B cell (primary cell): ENCODE data around the gene KCNIP2. TPM values are rescaled to one million over a fixed set of nuclear protein-coding genes. Genes with fewer than 3 reads are reported as not detected.

Source experiments
- ATAC-seq: fragments of 200-7000 bp; cut with Tn5 transposase; one replicate; pipeline ENCODE4 v1.10.0; 2021; ENCODE audit warnings: low read depth, mild to moderate bottlenecking, moderate number of reproducible peaks, moderate library complexity
- CTCF ChIA-PET: fragments of 350-600 bp; sonication (Branson Sonifier 250); formaldehyde crosslinking; loops from one replicate; lab custom pipeline; 2021; ENCODE audit warnings: antibody characterized with exemption, inconsistent platforms; lab: Charles Lee
- POLR2A ChIA-PET: fragments of 350-600 bp; sonication (Branson Sonifier 250); formaldehyde crosslinking; loops from one replicate; lab custom pipeline; 2021; ENCODE audit warnings: antibody characterized with exemption; lab: Charles Lee
- DNase-seq: peaks from one replicate; pipeline ENCODE4 v3.0.0; 2013
- H2AFZ ChIP-seq: 2 replicates; pipeline ENCODE4 v1.6.1; 2012; ENCODE audit warnings: mild to moderate bottlenecking, low read depth, low read length; ENCODE audit not compliant: insufficient read depth, poor library complexity, severe bottlenecking
- H3K27ac ChIP-seq, 2 donors: 1 replicate in 1 of 2; 2 replicates in 1 of 2; pipeline ENCODE4 v1.5.1; 2012 to 2013; ENCODE audit warnings: low read length in 2 of 2, mild to moderate bottlenecking in 2 of 2, moderate library complexity in 1 of 2
- H3K27me3 ChIP-seq, 4 experiments: fragments of 200-600 bp in 1 of 4; sonication (generic) in 1 of 4; replicated peaks in 1 of 4; 1 replicate in 2 of 4; 2 replicates in 2 of 4; pipeline versions ENCODE4 v1.6.1 to v1.7.0; 2013 to 2016; ENCODE audit warnings: low read length in 3 of 4, mild to moderate bottlenecking in 2 of 4, mixed read lengths in 1 of 4, moderate library complexity in 1 of 4; ENCODE audit not compliant: insufficient read depth in 4 of 4, control insufficient read depth in 3 of 4; ENCODE audit errors: control extremely low read depth in 1 of 4
- H3K36me3 ChIP-seq, 2 experiments: replicated peaks in 1 of 2; 1 replicate in 1 of 2; 2 replicates in 1 of 2; pipeline versions ENCODE4 v1.6.1 to v1.7.1; 2013; ENCODE audit warnings: low read length in 1 of 2; ENCODE audit not compliant: insufficient read depth in 2 of 2, control insufficient read depth in 1 of 2; ENCODE audit errors: control extremely low read depth in 1 of 2, extremely low read depth in 1 of 2
- H3K4me1 ChIP-seq, 2 donors: fragments of 200-600 bp in 1 of 2; sonication (generic) in 1 of 2; 1 replicate in 1 of 2; 2 replicates in 1 of 2; pipeline versions ENCODE4 v1.5.1 to v1.6.1; 2013 to 2017; ENCODE audit warnings: low read length in 2 of 2; ENCODE audit not compliant: control insufficient read depth in 2 of 2, insufficient read depth in 2 of 2
- H3K4me2 ChIP-seq: replicated peaks from 2 replicates; pipeline ENCODE3; 2012; ENCODE audit warnings: mild to moderate bottlenecking, low read depth, low read length; ENCODE audit not compliant: poor library complexity, severe bottlenecking
- H3K4me3 ChIP-seq, 5 experiments: fragments of 200-600 bp in 1 of 5; sonication (generic) in 1 of 5; 1 replicate in 3 of 5; 2 replicates in 2 of 5; pipeline versions ENCODE4 v1.5.1 to v1.7.0; 2011 to 2016; ENCODE audit warnings: low read length in 4 of 5, mild to moderate bottlenecking in 4 of 5, low read depth in 2 of 5, control low read depth in 1 of 5, moderate library complexity in 1 of 5; ENCODE audit not compliant: insufficient read depth in 1 of 5; ENCODE audit errors: control extremely low read depth in 1 of 5, extremely low read depth in 1 of 5
- H3K79me2 ChIP-seq: fragments of 200-600 bp; sonication (generic); one replicate; pipeline ENCODE4 v1.6.0; 2016; ENCODE audit warnings: low read length; ENCODE audit not compliant: control insufficient read depth, insufficient read depth
- H3K9ac ChIP-seq: fragments of 200-600 bp; sonication (generic); 2 replicates; pipeline ENCODE4 v1.6.1; 2017; ENCODE audit warnings: mild to moderate bottlenecking, low read length, moderate library complexity
- H3K9me3 ChIP-seq, 3 donors: one replicate each; pipeline versions ENCODE4 v1.6.1 to v1.7.1; 2013; ENCODE audit warnings: low read length in 2 of 3; ENCODE audit not compliant: control insufficient read depth in 2 of 3, insufficient read depth in 1 of 3; ENCODE audit errors: control extremely low read depth in 1 of 3
- H4K20me1 ChIP-seq: 2 replicates; pipeline ENCODE4 v1.6.0; 2012; ENCODE audit warnings: mild to moderate bottlenecking, low read length; ENCODE audit not compliant: insufficient read depth, control insufficient read depth, poor library complexity, severe bottlenecking
- H3K27ac Mint-ChIP-seq: one replicate; pipeline ENCODE4 v1.8.0; 2021; ENCODE audit warnings: mixed read lengths
- H3K27me3 Mint-ChIP-seq: one replicate; pipeline ENCODE4 v1.8.0; 2021; ENCODE audit warnings: mixed read lengths
- H3K4me1 Mint-ChIP-seq: one replicate; pipeline ENCODE4 v1.8.0; 2021; ENCODE audit warnings: mixed read lengths
- H3K4me3 Mint-ChIP-seq: one replicate; pipeline ENCODE4 v1.8.0; 2021; ENCODE audit warnings: mixed read lengths
- H3K9me3 Mint-ChIP-seq: one replicate; pipeline ENCODE4 v1.8.0; 2022; ENCODE audit warnings: mixed read lengths; ENCODE audit not compliant: insufficient read depth
- CTCF ChIP-seq: fragments of 200-600 bp; IDR thresholded peaks from one replicate; pipeline ENCODE4 v1.8.0; 2022; ENCODE audit warnings: antibody characterized with exemption, mild to moderate bottlenecking
- EZH2 ChIP-seq: IDR thresholded peaks from 2 replicates; pipeline ENCODE4 v1.6.1; 2012; ENCODE audit warnings: borderline replicate concordance, low read depth, mild to moderate bottlenecking, moderate library complexity, low read length; ENCODE audit not compliant: insufficient read depth, poor library complexity, severe bottlenecking
- WGBS: methylation state at CpG from one replicate; pipeline ENCODE4 v1.1.5; 2013; ENCODE audit warnings: missing lambda C conversion rate; ENCODE audit not compliant: insufficient coverage; 5-methylcytosine and 5-hydroxymethylcytosine counted together
- intact Hi-C: fragments of 100-400 bp; cut with micrococcal nuclease; formaldehyde crosslinking; loops from one replicate; pipeline ENCODE4 v1.10.0; 2022
- polyA plus RNA-seq: library from polyadenylated mRNA; depleted of rRNA; stranded (reverse); fragments of >200 nt; gene quantifications from 2 replicates; pipeline ENCODE4 v1.2.3, GENCODE V29; 2012
- total RNA-seq, 2 donors: library from RNA; stranded (reverse); fragments of 120-200 nt in 1 of 2; gene quantifications; 1 replicate in 1 of 2; 2 replicates in 1 of 2; pipeline versions ENCODE4 v1.2.3 to v1.2.4, GENCODE V29; 2013 to 2022

KCNIP2 gene
- total and polyA plus RNA-seq, 2 donors (not counting 1 experiment from before 2014, with no cell fraction given) = 3.5 to 34.7 TPM

DNA sequence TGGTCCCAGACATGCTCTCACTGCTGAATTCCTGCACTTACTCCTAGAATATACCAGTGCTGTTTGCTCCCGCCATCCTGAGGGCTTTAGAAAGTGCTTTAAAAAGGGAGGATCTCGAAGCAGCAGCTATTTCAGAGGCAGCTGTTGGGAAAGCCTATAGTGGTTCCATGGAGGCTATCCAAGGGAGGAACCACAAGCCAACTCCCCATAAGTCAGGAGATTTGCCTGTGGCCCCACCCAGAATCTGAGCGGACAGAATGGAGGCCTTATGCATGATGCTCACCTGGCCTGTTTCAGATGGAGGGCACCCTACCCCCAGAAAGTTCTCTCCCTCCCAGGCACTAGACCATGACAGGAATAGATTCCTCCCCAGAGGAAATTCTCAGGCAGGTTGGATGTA is 2.3 kb upstream of the KCNIP2 start:
- no peaks in the 10 kb centered on the region for H3K27me3 Mint-ChIP-seq
- ChIA-PET CTCF (interaction anchor here (0.7 to 15.2 kb wide), 4 partner anchors 10 to 227 kb away, joined by 3 to 581 read pairs (median 6); no protein-coding TSS in a partner anchor), POLR2A (no interaction called here)
- Histone ChIP-seq H3K4me2 (no peak overlapping the region), H3K9me3 (peaks cover 0 to 3% (median 0%) of the 10 kb centered on the region in 3 donors), H4K20me1 (peaks cover 27% of the 10 kb centered on the region), H2AFZ (no peak overlapping the region), H3K4me3 (no peak overlapping the region), H3K9ac (no peak overlapping the region), H3K36me3 (peaks cover 0 to 38% of the 10 kb centered on the region in 2 experiments), H3K27ac (no peak overlapping the region), H3K79me2 (peaks cover 24% of the 10 kb centered on the region), H3K27me3 (no peaks in the 10 kb centered on the region), H3K4me1 (peaks cover 33 to 37% of the 10 kb centered on the region in 2 donors)
- H3K4me3 Mint-ChIP-seq = no peak overlapping the region
- DNase-seq (no peak), ATAC-seq (no peak)
- intact Hi-C loops = no loop called here
- H3K4me1 Mint-ChIP-seq = peaks cover 33% of the 10 kb centered on the region
- no peak for TF ChIP-seq CTCF
- TF ChIP-seq EZH2 = no peak
- H3K27ac Mint-ChIP-seq = no peak overlapping the region
- WGBS = 100% methylated on average over 3 of the region's 3 CpGs
- no peaks in the 10 kb centered on the region for H3K9me3 Mint-ChIP-seq

GRCh38 chr10:101841826-101842225 is 1.8 kb downstream of the KCNIP2 start:
- H3K4me1 Mint-ChIP-seq = peaks cover 50% of the 10 kb centered on the region
- TF ChIP-seq CTCF (no peak), EZH2 (no peak)
- H2AFZ ChIP-seq = no peak overlapping the region
- H3K27ac ChIP-seq = peak overlapping the region in 1 of 2 donors; percentile 35
- peaks cover 50% of the 10 kb centered on the region for H4K20me1 ChIP-seq
- peaks cover 38% of the 10 kb centered on the region for H3K79me2 ChIP-seq
- H3K9me3 Mint-ChIP-seq = no peaks in the 10 kb centered on the region
- H3K27ac Mint-ChIP-seq = peak overlapping the region; percentile 83
- H3K9ac ChIP-seq = peak overlapping the region; percentile 72
- ATAC-seq = no peak
- H3K27me3 ChIP-seq = no peaks in the 10 kb centered on the region
- H3K9me3 ChIP-seq = peaks cover 0 to 3% (median 0%) of the 10 kb centered on the region in 3 donors
- H3K4me3 ChIP-seq = peak overlapping the region in 3 of 5 experiments; percentile 63 to 79 (median 73)
- intact Hi-C loops = loop anchor here (2.0 to 5.0 kb wide), 4 partner anchors 61 to 275 kb away; partner anchors contain the start of gene HPS6
- H3K4me2 ChIP-seq = peak overlapping the region; percentile 98
- POLR2A ChIA-PET = interaction anchor here (1.5 to 3.0 kb wide), 4 partner anchors 11 to 214 kb away, joined by 3 to 34 read pairs (median 12); partner anchors contain the start of genes ARMH3 and OGA
- peak; percentile 28 for DNase-seq
- H3K27me3 Mint-ChIP-seq = no peaks in the 10 kb centered on the region
- H3K36me3 ChIP-seq = peaks cover 0 to 13% of the 10 kb centered on the region in 2 experiments
- peak overlapping the region; percentile 95 for H3K4me3 Mint-ChIP-seq
- CTCF ChIA-PET = interaction anchor here (0.8 to 15.2 kb wide), 37 partner anchors 8 to 387 kb away, joined by 3 to 581 read pairs (median 10); partner anchors contain the start of genes ARMH3, HPS6, NPM3 and OGA
- peaks cover 47 to 55% of the 10 kb centered on the region in 2 donors for H3K4me1 ChIP-seq
